ENCODE results near the gene NFKB1.

Gene NFKB1

DNA sequence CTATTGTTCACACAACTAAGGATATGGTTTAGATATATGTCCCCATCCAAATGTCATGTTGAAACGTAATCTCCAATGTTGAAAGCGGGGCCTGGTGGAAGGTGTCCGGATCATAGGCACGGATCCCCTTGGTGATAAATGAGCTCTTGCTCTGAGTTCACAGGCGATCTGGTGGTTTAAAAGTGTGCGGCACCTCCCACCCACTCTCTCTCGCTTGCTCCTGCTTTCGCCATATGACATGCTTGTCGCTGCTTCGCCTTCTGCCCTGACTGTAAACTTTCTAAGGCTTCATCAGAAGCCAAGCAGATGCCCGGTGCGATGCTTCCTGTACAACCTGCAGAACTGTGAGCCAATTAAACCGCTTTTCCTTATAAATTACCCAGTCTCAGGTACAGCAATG lies 128.5 kb downstream of the NFKB1 start:
- DNase-seq (ENCODE audit: low spot score) = no peak

- no peak for DNase-seq (ENCODE audit: low spot score)
Observed at GRCh38 chr4:102631616-102632015, 130.5 kb downstream of the NFKB1 start.

GRCh38 chr4:102632241-102633065 lies 131.3 kb downstream of the NFKB1 start:
- no peak for DNase-seq (ENCODE audit: low spot score)

GRCh38 chr4:102633100-102633499 lies 131.9 kb downstream of the NFKB1 start:
- DNase-seq (ENCODE audit: low spot score) = no peak

GRCh38 chr4:102637391-102637790 lies 136.2 kb downstream of the NFKB1 start:
- DNase-seq (ENCODE audit: low spot score) = no peak

- DNase-seq (ENCODE audit: low spot score) = no peak
Observed at GRCh38 chr4:102638621-102639020, 137.5 kb downstream of the NFKB1 start.

DNA sequence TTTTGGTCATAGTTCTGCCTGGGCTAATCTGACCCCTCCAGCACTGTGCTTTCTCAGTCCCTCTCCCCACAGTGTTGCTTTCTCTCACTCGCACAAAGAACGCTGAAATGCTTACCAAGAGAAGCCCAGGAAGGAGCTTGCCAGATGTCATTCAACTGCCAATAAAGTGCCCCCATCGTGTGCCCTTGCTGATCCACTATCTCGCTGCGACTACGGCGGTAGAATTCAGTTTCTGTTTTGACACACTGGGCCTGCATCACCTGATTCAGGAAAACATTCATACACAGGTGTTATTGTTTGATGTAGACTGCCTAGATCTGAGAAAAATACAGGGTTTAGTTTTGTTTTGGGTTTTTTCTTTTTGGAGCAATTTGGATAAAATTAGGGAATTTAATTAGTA lies 138.4 kb downstream of the NFKB1 start:
- no peak for DNase-seq (ENCODE audit: low spot score)

GRCh38 chr4:102640669-102641068 lies 139.5 kb downstream of the NFKB1 start:
- DNase-seq (ENCODE audit: low spot score) = no peak

- no peak for DNase-seq (ENCODE audit: low spot score)
Observed at GRCh38 chr4:102641793-102642192, 140.6 kb downstream of the NFKB1 start.

- no peak for DNase-seq (ENCODE audit: low spot score)
Observed at GRCh38 chr4:102642631-102643298, 141.6 kb downstream of the NFKB1 start.

DNA sequence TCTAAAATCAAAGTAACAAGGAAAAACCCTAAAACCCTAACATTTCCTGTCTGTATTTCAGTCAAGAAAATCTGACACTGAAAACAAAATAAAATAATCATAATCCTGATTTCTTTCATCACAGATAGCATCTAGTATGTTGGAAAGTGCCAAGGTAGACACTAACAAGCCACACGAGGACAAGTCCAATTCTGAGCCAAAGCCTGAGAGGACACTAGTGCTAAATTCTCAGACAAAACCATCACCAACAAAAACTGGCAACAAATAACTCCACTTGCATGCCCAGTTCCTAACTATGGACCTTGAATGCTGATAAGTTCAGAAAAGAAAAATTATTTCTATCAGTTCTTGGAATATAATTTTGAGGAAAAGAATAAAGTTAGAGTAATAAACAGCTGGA lies 146.0 kb downstream of the NFKB1 start:
- no peak for DNase-seq (ENCODE audit: low spot score)

DNA sequence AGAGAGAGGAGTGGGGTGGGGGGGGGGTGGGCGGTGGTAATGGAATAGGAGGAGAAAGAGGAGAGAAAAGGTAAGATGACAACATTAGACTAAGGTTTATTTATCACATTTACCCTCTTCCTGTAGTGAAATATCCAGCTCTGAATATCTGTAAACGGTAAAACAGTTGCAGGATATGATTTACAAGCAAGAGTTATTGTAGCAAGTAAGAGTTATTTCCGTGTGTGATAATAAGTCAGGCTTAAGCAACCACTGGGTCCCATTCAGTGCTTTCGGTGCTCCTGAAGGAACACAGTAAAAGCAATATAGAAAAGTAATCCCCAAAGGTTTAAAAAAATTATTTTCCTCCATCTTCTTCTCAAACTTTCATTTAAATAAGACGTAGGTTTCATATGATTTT lies 156.0 kb downstream of the NFKB1 start:
- no peak for DNase-seq (ENCODE audit: low spot score)

DNA sequence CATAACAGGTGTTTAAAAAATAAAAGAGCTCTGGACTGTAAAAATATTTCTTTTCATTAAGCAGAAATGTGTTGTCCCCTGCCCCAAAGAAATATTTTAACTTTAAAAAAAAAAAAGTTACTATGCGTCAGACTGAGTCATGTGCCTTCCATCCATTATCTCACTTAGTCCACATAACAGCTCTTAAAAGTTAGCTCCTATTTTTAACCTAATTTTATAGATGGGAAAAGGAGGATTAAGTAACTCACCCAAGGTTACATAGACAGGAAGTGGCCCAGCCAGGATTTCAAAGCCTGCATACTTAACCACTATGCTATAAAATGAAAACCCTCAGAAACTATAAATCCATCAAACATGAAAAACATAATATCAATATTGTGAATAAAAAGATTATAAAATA lies 161.9 kb downstream of the NFKB1 start:
- DNase-seq (ENCODE audit: low spot score) = no peak

- no peak for DNase-seq (ENCODE audit: low spot score)
Observed at GRCh38 chr4:102665527-102665926, 164.4 kb downstream of the NFKB1 start.

Measured in hematopoietic multipotent progenitor cell treated with erythropoietin and hydrocortisone succinate and interleukin-3 and kit ligand, for 17 days (in vitro differentiated cells).